GM21737 (cell line): Measurements from ENCODE around the gene NFE2L3.

Source experiments
- ATAC-seq: cut with Tn5 transposase; IDR thresholded peaks from one replicate; pipeline ENCODE4 v1.9.1; 2021; ENCODE audit warnings: mild to moderate bottlenecking, moderate library complexity; ENCODE audit not compliant: unreplicated experiment

The NFE2L3 gene

GRCh38 chr7:26198781-26199169 is 46.8 kb downstream of the NFE2L3 start:
- no peak for ATAC-seq

GRCh38 chr7:26199301-26200037 is 47.5 kb downstream of the NFE2L3 start:
- no peak for ATAC-seq

- peak; percentile 5 for ATAC-seq
Measured at GRCh38 chr7:26200038-26200443, 48.0 kb downstream of the NFE2L3 start.

- peak; percentile 55 for ATAC-seq
Measured at GRCh38 chr7:26200444-26201246, 48.6 kb downstream of the NFE2L3 start, which contains the start of gene HNRNPA2B1. Gene HNRNPA2B1, minus strand, starts transcription at chr7:26200746. Its CDS starts 169 bp downstream, at chr7:26200577.

- ATAC-seq, result peak; percentile 45
Measured at GRCh38 chr7:26201247-26202018, 49.4 kb downstream of the NFE2L3 start, which contains the start of gene CBX3. Gene CBX3, plus strand, starts transcription at chr7:26201745. Its CDS starts 1,254 bp downstream, at chr7:26202999.

GRCh38 chr7:26202019-26202990 is 50.3 kb downstream of the NFE2L3 start:
- ATAC-seq, result peak; percentile 8

- no peak for ATAC-seq
Measured at GRCh38 chr7:26203016-26203415, 51.0 kb downstream of the NFE2L3 start.

GRCh38 chr7:26208040-26208439 is 56.0 kb downstream of the NFE2L3 start:
- no peak for ATAC-seq

GRCh38 chr7:26212921-26213718 is 61.1 kb downstream of the NFE2L3 start:
- no peak for ATAC-seq

GRCh38 chr7:26213807-26214515 is 62.0 kb downstream of the NFE2L3 start:
- no peak for ATAC-seq

- no peak for ATAC-seq
Measured at GRCh38 chr7:26216049-26216448, 64.1 kb downstream of the NFE2L3 start.

- no peak for ATAC-seq
Measured at GRCh38 chr7:26224359-26224758, 72.4 kb downstream of the NFE2L3 start.

GRCh38 chr7:26227987-26228386 is 76.0 kb downstream of the NFE2L3 start:
- no peak for ATAC-seq

GRCh38 chr7:26233902-26234511 is 82.0 kb downstream of the NFE2L3 start:
- ATAC-seq, result no peak
